ENCODE data around the gene LAMC3.

The LAMC3 gene

GRCh38 chr9:131027048-131027871, 18.3 kb downstream of the LAMC3 start:
- in situ Hi-C loops (cut with MboI; ENCODE audit: low sequenced_read_pairs, unreplicated experiment) = no loop called here
- no peak for DNase-seq (ENCODE audit: low spot score)
- TF ChIP-seq, protein P1, sequence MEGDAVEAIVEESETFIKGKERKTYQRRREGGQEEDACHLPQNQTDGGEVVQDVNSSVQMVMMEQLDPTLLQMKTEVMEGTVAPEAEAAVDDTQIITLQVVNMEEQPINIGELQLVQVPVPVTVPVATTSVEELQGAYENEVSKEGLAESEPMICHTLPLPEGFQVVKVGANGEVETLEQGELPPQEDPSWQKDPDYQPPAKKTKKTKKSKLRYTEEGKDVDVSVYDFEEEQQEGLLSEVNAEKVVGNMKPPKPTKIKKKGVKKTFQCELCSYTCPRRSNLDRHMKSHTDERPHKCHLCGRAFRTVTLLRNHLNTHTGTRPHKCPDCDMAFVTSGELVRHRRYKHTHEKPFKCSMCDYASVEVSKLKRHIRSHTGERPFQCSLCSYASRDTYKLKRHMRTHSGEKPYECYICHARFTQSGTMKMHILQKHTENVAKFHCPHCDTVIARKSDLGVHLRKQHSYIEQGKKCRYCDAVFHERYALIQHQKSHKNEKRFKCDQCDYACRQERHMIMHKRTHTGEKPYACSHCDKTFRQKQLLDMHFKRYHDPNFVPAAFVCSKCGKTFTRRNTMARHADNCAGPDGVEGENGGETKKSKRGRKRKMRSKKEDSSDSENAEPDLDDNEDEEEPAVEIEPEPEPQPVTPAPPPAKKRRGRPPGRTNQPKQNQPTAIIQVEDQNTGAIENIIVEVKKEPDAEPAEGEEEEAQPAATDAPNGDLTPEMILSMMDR (IDR thresholded peaks at IDR 0.05; ENCODE audit: borderline replicate concordance, control extremely low read depth, extremely low read depth, insufficient read depth, missing control alignments) = no peak

DNA sequence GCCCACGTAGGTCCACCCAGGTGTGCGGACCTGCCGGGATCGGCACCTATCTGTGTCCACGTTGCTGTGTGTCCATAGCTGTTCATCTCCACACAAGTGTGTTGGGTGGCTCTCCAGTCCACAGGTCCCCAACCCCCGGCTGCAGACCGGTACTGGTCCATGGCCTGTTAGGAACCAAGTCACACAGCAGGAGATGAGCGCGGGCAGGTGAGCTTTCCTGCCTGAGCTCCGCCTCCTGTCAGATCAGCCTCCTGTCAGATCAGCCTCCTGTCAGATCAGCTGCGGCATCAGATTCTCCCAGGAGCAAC, 18.9 kb downstream of the LAMC3 start:
- no peak for DNase-seq (ENCODE audit: low spot score)
- in situ Hi-C loops (cut with MboI; ENCODE audit: low sequenced_read_pairs, unreplicated experiment) = no loop called here
- TF ChIP-seq, protein P1 (IDR thresholded peaks at IDR 0.05; ENCODE audit: borderline replicate concordance, control extremely low read depth, extremely low read depth, insufficient read depth, missing control alignments) = no peak

DNA sequence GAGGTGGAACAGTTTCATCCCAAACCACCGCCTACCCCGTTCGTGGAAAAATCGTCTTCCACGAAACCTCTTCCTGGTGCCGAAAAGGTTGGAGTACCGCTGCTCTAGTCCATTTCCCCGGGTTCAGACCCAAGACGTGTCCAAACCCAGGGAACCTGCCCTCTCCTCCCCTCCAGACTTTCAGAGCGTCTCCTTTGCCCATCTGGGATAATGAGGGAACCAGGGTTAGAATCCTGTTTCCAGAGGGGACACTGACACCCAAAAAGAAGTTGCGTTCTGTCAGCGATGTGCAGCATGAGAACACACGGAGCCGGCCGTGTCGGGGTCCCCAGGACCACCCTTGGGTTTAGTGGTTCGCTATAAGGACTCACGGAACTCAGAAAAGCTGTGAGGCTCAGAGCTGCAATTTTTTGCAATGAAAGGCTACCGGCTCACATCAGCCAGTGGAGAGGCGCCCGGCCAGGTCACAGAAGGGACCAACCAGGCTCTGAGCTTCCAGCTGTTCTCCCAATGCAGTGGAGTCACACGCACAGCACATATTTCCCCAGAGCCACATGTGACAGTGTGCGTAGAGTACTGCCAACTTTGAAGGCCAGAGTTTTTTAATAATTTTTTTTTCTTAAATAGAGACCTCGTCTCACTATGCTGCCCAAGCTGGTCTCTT, 19.4 kb downstream of the LAMC3 start:
- in situ Hi-C loops (cut with MboI; ENCODE audit: low sequenced_read_pairs, unreplicated experiment) = no loop called here

GRCh38 chr9:131028931-131029573, 20.1 kb downstream of the LAMC3 start:
- TF ChIP-seq, protein P1 (IDR thresholded peaks at IDR 0.05; ENCODE audit: borderline replicate concordance, control extremely low read depth, extremely low read depth, insufficient read depth, missing control alignments) = no peak
- in situ Hi-C loops (cut with MboI; ENCODE audit: low sequenced_read_pairs, unreplicated experiment) = no loop called here
- no peak for DNase-seq (ENCODE audit: low spot score)

More for the DNA sequence above, 19.4 kb downstream of the LAMC3 start:
- TF ChIP-seq, protein P1 (IDR thresholded peaks at IDR 0.05; ENCODE audit: borderline replicate concordance, control extremely low read depth, extremely low read depth, insufficient read depth, missing control alignments) = no peak
- DNase-seq (ENCODE audit: low spot score) = no peak

- in situ Hi-C loops (cut with MboI; ENCODE audit: low sequenced_read_pairs, unreplicated experiment) = no loop called here
- no peak for DNase-seq (ENCODE audit: low spot score)
These were observed 20.6 kb downstream of the LAMC3 start for GRCh38 chr9:131029574-131029952.

More at GRCh38 chr9:131029574-131029952, 20.6 kb downstream of the LAMC3 start:
- TF ChIP-seq, protein P1 (IDR thresholded peaks at IDR 0.05; ENCODE audit: borderline replicate concordance, control extremely low read depth, extremely low read depth, insufficient read depth, missing control alignments) = no peak
